Pancreas (tissue), 10 donors: Measurements from ENCODE around the gene SCRN2. TPM values are rescaled to one million over a fixed set of nuclear protein-coding genes. Genes with fewer than 3 reads are reported as not detected.

ENCODE experiments used
- ATAC-seq, 4 donors: fragments of 200-7000 bp; cut with Tn5 transposase; one replicate each; pipeline versions ENCODE4 v1.8.0 to v1.9.1; 2020; ENCODE audit warnings: mild to moderate bottlenecking in 4 of 4, moderate library complexity in 4 of 4
- DNase-seq, 6 donors: peaks; one replicate each; pipeline ENCODE4 v3.0.0-alpha.2; 2020
- FAIRE-seq: peaks from 2 replicates; lab custom pipeline; 2012; peaks lifted over from hg19 to GRCh38; lab: Jason Lieb, UNC
- H3K27ac ChIP-seq, 4 donors: fragments of 200-600 bp; sonication (generic); 1 replicate in 3 of 4; 2 replicates in 1 of 4; pipeline versions ENCODE4 v1.5.0 to v1.8.0; 2020
- H3K27me3 ChIP-seq, 4 donors: fragments of 200-600 bp; one replicate each; pipeline ENCODE4 v1.8.0; 2021
- H3K36me3 ChIP-seq, 3 donors: fragments of 200-600 bp; sonication (generic) in 1 of 3; one replicate each; pipeline versions ENCODE4 v1.5.0 to v1.8.0; 2020 to 2021
- H3K4me1 ChIP-seq, 3 donors: fragments of 200-600 bp; one replicate each; pipeline ENCODE4 v1.8.0; 2021
- H3K4me3 ChIP-seq, 4 donors: fragments of 200-600 bp; sonication (generic) in 2 of 4; one replicate each; pipeline versions ENCODE4 v1.5.0 to v1.8.0; 2020 to 2021
- H3K9me3 ChIP-seq, 4 donors: fragments of 200-600 bp; one replicate each; pipeline ENCODE4 v1.8.0; 2021
- WGBS, 2 donors: extraction: QIAGEN DNeasy Blood & Tissue Kit; methylation state at CpG; one replicate each; pipeline ENCODE4 v1.1.7; 2013; 5-methylcytosine and 5-hydroxymethylcytosine counted together
- intact Hi-C, 3 donors: fragments of 100-400 bp; cut with DNase I; formaldehyde crosslinking; loops; one replicate each; pipeline versions ENCODE4 v1.11.1 to v1.14.2; 2022
- polyA plus RNA-seq, 2 donors: library from polyadenylated mRNA; stranded (reverse); fragments of 200-250 nt; gene quantifications; one replicate each; pipeline ENCODE4 v1.2.3, GENCODE V29; 2013
- total RNA-seq, 6 donors: library from RNA; stranded (reverse); fragmentation: NEBNext Ultra II Directional in 4 of 6; extraction: Animal tissue kit (Norgen Biotek cat#: 25700) in 4 of 6; gene quantifications; one replicate each; pipeline versions ENCODE4 v1.2.1 to v1.2.4, GENCODE V29; 2021 to 2023
- TF ChIP-seq, protein P1 (sequence below), 4 donors: fragments of 200-600 bp; sonication (generic) in 3 of 4; IDR thresholded peaks; one replicate each; pipeline versions ENCODE4 v1.5.0 to v1.8.0; 2021; ENCODE audit warnings: antibody characterized with exemption in 4 of 4
- donor health status: healthy with polysubstance abuse.
- donor health status: DM: no; HTN: no; CAD: no; lungs with moderate emphysema.
- donor health status: DM: no; HTN: no; CAD: no.
- donor health status: control.
- donor health status: control.
- donor health status: Bipolar disorder and iron deficiency.
- donor health status: DM: yes; HTN: yes; CAD: no.
- donor health status: DM: no; HTN: no; CAD: no.
- donor health status: DM: no; HTN: no; CAD: no.
- donor health status: DM: yes; HTN: yes; CAD: no.

SCRN2 gene
- total and polyA plus RNA-seq, 8 donors: 12.6 to 56.1 (median 20.8) TPM

GRCh38 chr17:47864791-47865216 is 23.7 kb upstream of the SCRN2 start:
- FAIRE-seq: no peak
- Histone ChIP-seq H3K4me1 (no peaks in the 10 kb centered on the region), H3K27ac (no peak overlapping the region), H3K9me3 (no peaks in the 10 kb centered on the region), H3K4me3 (no peak overlapping the region), H3K36me3 (no peaks in the 10 kb centered on the region), H3K27me3 (no peaks in the 10 kb centered on the region)
- WGBS, 2 donors: 52 to 60% methylated on average over 7 of the region's 7 CpGs
- no peak for DNase-seq
- TF ChIP-seq, protein P1, sequence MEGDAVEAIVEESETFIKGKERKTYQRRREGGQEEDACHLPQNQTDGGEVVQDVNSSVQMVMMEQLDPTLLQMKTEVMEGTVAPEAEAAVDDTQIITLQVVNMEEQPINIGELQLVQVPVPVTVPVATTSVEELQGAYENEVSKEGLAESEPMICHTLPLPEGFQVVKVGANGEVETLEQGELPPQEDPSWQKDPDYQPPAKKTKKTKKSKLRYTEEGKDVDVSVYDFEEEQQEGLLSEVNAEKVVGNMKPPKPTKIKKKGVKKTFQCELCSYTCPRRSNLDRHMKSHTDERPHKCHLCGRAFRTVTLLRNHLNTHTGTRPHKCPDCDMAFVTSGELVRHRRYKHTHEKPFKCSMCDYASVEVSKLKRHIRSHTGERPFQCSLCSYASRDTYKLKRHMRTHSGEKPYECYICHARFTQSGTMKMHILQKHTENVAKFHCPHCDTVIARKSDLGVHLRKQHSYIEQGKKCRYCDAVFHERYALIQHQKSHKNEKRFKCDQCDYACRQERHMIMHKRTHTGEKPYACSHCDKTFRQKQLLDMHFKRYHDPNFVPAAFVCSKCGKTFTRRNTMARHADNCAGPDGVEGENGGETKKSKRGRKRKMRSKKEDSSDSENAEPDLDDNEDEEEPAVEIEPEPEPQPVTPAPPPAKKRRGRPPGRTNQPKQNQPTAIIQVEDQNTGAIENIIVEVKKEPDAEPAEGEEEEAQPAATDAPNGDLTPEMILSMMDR (IDR thresholded peaks at IDR 0.05): no peak
- no peak for ATAC-seq
- intact Hi-C loops: no loop called here

- Histone ChIP-seq H3K4me3 (no peak overlapping the region), H3K4me1 (no peaks in the 10 kb centered on the region), H3K27me3 (no peaks in the 10 kb centered on the region), H3K9me3 (no peaks in the 10 kb centered on the region), H3K27ac (no peak overlapping the region), H3K36me3 (no peaks in the 10 kb centered on the region)
- intact Hi-C loops: no loop called here
- TF ChIP-seq, protein P1 (IDR thresholded peaks at IDR 0.05): no peak
- no peak for FAIRE-seq
- DNase-seq: no peak
- peak in 2 of 4 donors; percentile 14 to 35 for ATAC-seq
- 53 to 73% methylated on average over 7 of the region's 7 CpGs for WGBS, 2 donors
Observed at GRCh38 chr17:47862621-47863440, 21.8 kb upstream of the SCRN2 start.

DNA sequence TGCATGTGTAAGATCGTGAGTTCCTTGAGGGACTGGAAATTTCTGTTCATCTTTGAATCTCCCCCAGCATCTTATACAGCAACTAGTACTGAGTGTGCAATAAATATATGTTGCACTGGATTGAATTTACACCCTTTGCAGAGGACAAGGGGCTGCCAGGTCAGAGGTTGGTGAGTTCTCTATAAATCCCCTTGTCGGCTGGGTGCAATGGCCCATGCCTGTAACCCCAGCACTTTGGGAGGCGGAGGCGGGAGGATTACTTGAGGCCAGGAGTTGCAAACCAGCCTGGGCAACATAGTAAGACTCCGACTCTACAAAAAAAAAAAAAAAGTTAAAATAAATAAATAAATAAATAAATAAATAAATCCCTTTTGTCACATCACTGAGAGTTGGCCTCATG is 19.3 kb upstream of the SCRN2 start:
- no peaks in the 10 kb centered on the region for H3K4me1 ChIP-seq
- TF ChIP-seq, protein P1 (IDR thresholded peaks at IDR 0.05): no peak
- no peak for FAIRE-seq
- H3K36me3 ChIP-seq: no peaks in the 10 kb centered on the region
- intact Hi-C loops: no loop called here
- no peaks in the 10 kb centered on the region for H3K27me3 ChIP-seq
- no peak overlapping the region for H3K27ac ChIP-seq
- H3K9me3 ChIP-seq: no peaks in the 10 kb centered on the region
- no peak overlapping the region for H3K4me3 ChIP-seq
- no peak for DNase-seq
- 82% methylated on average over 5 of the region's 5 CpGs for WGBS, 2 donors
- ATAC-seq: no peak

- ATAC-seq: no peak
- intact Hi-C loops: no loop called here
- TF ChIP-seq, protein P1 (IDR thresholded peaks at IDR 0.05): no peak
- H3K27me3 ChIP-seq: peaks cover 0 to 16% (median 5%) of the 10 kb centered on the region in 4 donors
- no peak overlapping the region for H3K27ac ChIP-seq
- FAIRE-seq: no peak
- H3K4me3 ChIP-seq: no peak overlapping the region
- H3K36me3 ChIP-seq: no peaks in the 10 kb centered on the region
- no peak for DNase-seq
- no peaks in the 10 kb centered on the region for H3K9me3 ChIP-seq
- 87 to 91% methylated on average over 15 to 16 of the region's 16 CpGs for WGBS, 2 donors
- H3K4me1 ChIP-seq: no peaks in the 10 kb centered on the region
Observed at GRCh38 chr17:47857551-47858455, 16.7 kb upstream of the SCRN2 start.
